ENCODE data around the gene TMEM225B.
"Not testable (repeated sequence)": the region's sequence is repeated elsewhere in the genome, so short reads cannot be mapped to it uniquely, and the experiment has no call there.

Gene TMEM225B

GRCh38 chr7:99654626-99655025 is 56.6 kb downstream of the TMEM225B start:
- DNase-seq (ENCODE audit: low spot score), result not testable (repeated sequence)

DNA sequence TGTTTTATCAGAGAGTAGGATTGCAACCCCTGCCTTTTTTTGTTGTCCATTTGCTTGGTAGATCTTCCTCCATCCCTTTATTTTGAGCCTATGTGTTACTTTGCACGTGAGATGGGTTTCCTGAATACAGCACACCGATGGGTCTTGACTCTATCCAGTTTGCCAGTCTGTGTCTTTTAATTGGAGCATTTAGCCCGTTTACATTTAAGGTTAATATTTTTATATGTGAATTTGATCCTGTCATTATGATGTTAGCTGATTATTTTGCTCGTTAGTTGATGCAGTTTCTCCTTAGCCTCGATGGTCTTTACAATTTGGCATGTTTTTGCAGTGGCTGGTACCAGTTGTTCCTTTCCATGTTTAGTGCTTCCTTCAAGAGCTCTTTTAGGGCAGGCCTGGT is 59.8 kb downstream of the TMEM225B start:
- not testable (repeated sequence) for DNase-seq (ENCODE audit: low spot score)

Measured in germinal center (tissue), 1 donor.